ENCODE measurements around the gene LRRC71.

DNA sequence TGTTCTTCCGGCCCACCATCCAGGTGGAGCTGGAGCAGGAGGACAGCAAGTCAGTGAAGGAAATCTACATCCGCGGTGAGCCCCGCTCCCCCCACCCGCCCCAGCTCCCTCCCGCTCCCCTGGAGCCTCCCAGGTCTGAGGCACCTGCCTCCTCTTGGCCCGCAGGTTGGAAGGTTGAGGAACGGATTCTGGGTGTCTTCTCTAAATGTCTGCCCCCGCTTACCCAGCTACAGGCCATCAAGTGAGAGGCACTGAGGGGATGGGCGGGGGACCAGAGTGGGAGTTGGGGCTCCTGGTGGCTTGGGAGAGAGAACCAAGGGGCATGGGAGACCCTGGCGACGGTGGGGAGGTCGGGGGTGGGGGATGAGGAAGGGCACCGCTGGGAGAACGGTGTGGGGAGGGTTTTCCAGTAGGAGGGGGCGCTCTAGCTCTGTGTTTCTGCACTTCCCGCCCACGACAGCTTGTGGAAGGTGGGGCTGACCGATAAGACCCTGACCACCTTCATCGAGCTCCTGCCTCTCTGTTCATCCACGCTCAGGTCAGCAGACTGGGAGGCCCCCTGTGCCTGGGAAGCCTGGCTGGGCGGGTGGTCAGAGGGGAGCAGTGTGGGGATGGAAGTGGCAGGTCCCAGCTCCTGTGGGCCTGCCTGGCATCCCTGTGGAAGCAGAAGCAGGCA is 4.2 kb downstream of the LRRC71 start:
- TF ChIP-seq GATA3 (IDR thresholded peaks at IDR 0.05; ENCODE audit: low read depth, low read length) (no peak), GATA2 (IDR thresholded peaks at IDR 0.05; ENCODE audit: low read depth, low read length) (no peak)

Data from SH-SY5Y (cell line).